GM10248 (cell line): ENCODE data around the gene CYSTM1.

Experiments
- CTCF ChIA-PET: fragments of 300-600 bp; sonication (Branson Sonifier 250); formaldehyde crosslinking; extraction: SDS; loops from one replicate; lab custom pipeline; 2021; ENCODE audit warnings: antibody characterized with exemption; lab: Yijun Ruan, JAX
- POLR2A ChIA-PET: fragments of 350-650 bp; sonication (Branson Sonifier 250); formaldehyde crosslinking; extraction: SDS; loops from one replicate; lab custom pipeline; 2020; ENCODE audit warnings: antibody characterized with exemption; lab: Yijun Ruan, JAX
- DNase-seq: peaks from one replicate; pipeline ENCODE4 v3.0.0; 2012; ENCODE audit errors: extremely low spot score
- CTCF ChIP-seq: IDR thresholded peaks from 2 replicates; pipeline ENCODE4 v1.5.1; 2012; ENCODE audit warnings: mild to moderate bottlenecking, low read depth; ENCODE audit errors: extremely low read depth, missing control alignments, control extremely low read depth

CYSTM1 gene

DNA sequence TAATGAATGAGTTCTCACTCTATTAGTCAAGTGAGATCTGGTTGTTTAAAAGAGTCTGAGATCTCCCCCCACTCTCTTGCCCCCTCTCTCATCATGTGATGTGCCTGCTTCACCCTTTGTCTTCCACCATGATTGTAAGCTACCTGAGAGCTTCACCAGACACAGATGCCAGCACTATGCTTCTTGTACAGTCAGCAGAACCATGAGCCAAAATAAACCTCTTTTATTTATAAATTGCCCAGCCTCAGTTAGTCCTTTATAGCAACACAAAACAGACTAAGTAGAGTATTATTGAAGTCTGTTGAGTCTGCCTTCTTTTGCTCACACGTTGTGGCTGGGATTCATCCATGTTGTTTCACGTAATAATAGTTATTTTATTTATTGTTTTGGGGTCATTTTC is 14.3 kb downstream of the CYSTM1 start:
- POLR2A ChIA-PET, result no interaction called here
- CTCF ChIA-PET, result interaction anchor here (0.8 to 1.3 kb wide), 3 partner anchors 17 to 220 kb away, joined by 3 read pairs; no protein-coding TSS in a partner anchor
- no peak for DNase-seq
- no peak for TF ChIP-seq CTCF

- ChIA-PET CTCF (interaction anchor here (0.8 to 1.5 kb wide), 5 partner anchors 17 to 415 kb away, joined by 3 read pairs; no protein-coding TSS in a partner anchor), POLR2A (no interaction called here)
- no peak for DNase-seq
- TF ChIP-seq CTCF, result no peak
Measured at GRCh38 chr5:140189977-140190871, 15.2 kb downstream of the CYSTM1 start.

- CTCF ChIA-PET, result interaction anchor here (0.9 to 1.5 kb wide), 2 partner anchors 32 to 416 kb away, joined by 3 read pairs; no protein-coding TSS in a partner anchor
- DNase-seq, result no peak
- POLR2A ChIA-PET, result no interaction called here
- TF ChIP-seq CTCF, result no peak
Measured at GRCh38 chr5:140190872-140191218, 15.9 kb downstream of the CYSTM1 start.

GRCh38 chr5:140192715-140193430 is 17.9 kb downstream of the CYSTM1 start:
- no peak for DNase-seq
- CTCF ChIA-PET, result no interaction called here
- POLR2A ChIA-PET, result no interaction called here

GRCh38 chr5:140194662-140195061 is 19.7 kb downstream of the CYSTM1 start:
- ChIA-PET CTCF (interaction anchor here (1.3 kb wide), 1 partner anchor 12 kb away, joined by 4 read pairs; no protein-coding TSS in a partner anchor), POLR2A (no interaction called here)
- no peak for TF ChIP-seq CTCF
- no peak for DNase-seq

More at GRCh38 chr5:140192715-140193430, 17.9 kb downstream of the CYSTM1 start:
- no peak for TF ChIP-seq CTCF

- no peak for DNase-seq
- ChIA-PET CTCF (interaction anchor here (0.9 to 4.1 kb wide), 3 partner anchors 9 to 15 kb away, joined by 4 to 12 read pairs (median 11); no protein-coding TSS in a partner anchor), POLR2A (no interaction called here)
- TF ChIP-seq CTCF, result no peak
Measured at GRCh38 chr5:140196115-140196814, 21.3 kb downstream of the CYSTM1 start.
